PFSK-1 (cell line): ENCODE measurements around the gene NAPA.

Experiments
- POLR2AphosphoS5 ChIP-seq: IDR thresholded peaks from 2 replicates; pipeline ENCODE4 v1.6.1; 2012; ENCODE audit warnings: low read depth, mild to moderate bottlenecking, control low read depth, low read length, moderate library complexity
- SIN3A ChIP-seq: IDR thresholded peaks from 2 replicates; pipeline ENCODE4 v1.6.1; 2012; ENCODE audit warnings: mild to moderate bottlenecking, low read length, moderate library complexity, borderline replicate concordance; ENCODE audit not compliant: insufficient read depth
- TAF1 ChIP-seq: IDR thresholded peaks from 2 replicates; pipeline ENCODE4 v1.6.1; 2012; ENCODE audit warnings: low read length, control low read depth, borderline replicate concordance; ENCODE audit not compliant: insufficient read depth
- TF ChIP-seq, protein P1 (sequence below), 2 experiments: IDR thresholded peaks; 2 replicates each; pipeline versions ENCODE4 v1.6.1 to v1.8.0; 2011 to 2012; ENCODE audit warnings: low read depth in 2 of 2, low read length in 2 of 2, control low read depth in 1 of 2, inconsistent platforms in 1 of 2, mild to moderate bottlenecking in 1 of 2, moderate library complexity in 1 of 2; ENCODE audit not compliant: insufficient read depth in 1 of 2

GRCh38 chr19:47483200-47483599 is 31.7 kb downstream of the NAPA start:
- TF ChIP-seq POLR2AphosphoS5: no peak
- TF ChIP-seq TAF1: no peak
- TF ChIP-seq, protein P1, sequence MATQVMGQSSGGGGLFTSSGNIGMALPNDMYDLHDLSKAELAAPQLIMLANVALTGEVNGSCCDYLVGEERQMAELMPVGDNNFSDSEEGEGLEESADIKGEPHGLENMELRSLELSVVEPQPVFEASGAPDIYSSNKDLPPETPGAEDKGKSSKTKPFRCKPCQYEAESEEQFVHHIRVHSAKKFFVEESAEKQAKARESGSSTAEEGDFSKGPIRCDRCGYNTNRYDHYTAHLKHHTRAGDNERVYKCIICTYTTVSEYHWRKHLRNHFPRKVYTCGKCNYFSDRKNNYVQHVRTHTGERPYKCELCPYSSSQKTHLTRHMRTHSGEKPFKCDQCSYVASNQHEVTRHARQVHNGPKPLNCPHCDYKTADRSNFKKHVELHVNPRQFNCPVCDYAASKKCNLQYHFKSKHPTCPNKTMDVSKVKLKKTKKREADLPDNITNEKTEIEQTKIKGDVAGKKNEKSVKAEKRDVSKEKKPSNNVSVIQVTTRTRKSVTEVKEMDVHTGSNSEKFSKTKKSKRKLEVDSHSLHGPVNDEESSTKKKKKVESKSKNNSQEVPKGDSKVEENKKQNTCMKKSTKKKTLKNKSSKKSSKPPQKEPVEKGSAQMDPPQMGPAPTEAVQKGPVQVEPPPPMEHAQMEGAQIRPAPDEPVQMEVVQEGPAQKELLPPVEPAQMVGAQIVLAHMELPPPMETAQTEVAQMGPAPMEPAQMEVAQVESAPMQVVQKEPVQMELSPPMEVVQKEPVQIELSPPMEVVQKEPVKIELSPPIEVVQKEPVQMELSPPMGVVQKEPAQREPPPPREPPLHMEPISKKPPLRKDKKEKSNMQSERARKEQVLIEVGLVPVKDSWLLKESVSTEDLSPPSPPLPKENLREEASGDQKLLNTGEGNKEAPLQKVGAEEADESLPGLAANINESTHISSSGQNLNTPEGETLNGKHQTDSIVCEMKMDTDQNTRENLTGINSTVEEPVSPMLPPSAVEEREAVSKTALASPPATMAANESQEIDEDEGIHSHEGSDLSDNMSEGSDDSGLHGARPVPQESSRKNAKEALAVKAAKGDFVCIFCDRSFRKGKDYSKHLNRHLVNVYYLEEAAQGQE (IDR thresholded peaks at IDR 0.05; ENCODE audit: insufficient read depth in 1 of 2, low read depth in 2 of 2, low read length in 2 of 2): no peak
- no peak for TF ChIP-seq SIN3A
